Panc1 (cell line): ENCODE measurements around the gene SPATA45. TPM values are rescaled to one million over a fixed set of nuclear protein-coding genes. Genes with fewer than 3 reads are reported as not detected.

Source experiments
- ATAC-seq: fragments of 200-7000 bp; cut with Tn5 transposase; 2 replicates; pipeline ENCODE4 v1.9.1; 2020; ENCODE audit warnings: mild to moderate bottlenecking, moderate library complexity
- BruUV-seq: library from RNA; stranded (reverse); fragments of 400-500 nt; replicated peaks from 2 replicates; lab custom pipeline; 2021; lab: Mats Ljungman, UMichigan
- CTCF ChIA-PET: fragments of 300-600 bp; sonication (Branson Sonifier 250); formaldehyde crosslinking; loops from one replicate; lab custom pipeline; 2022; ENCODE audit warnings: antibody characterized with exemption; lab: Charles Lee
- POLR2A ChIA-PET: fragments of 300-600 bp; sonication (Branson Sonifier 250); formaldehyde crosslinking; loops from one replicate; lab custom pipeline; 2022; ENCODE audit warnings: antibody characterized with exemption; lab: Charles Lee
- DNase-seq: peaks from one replicate; pipeline ENCODE4 v3.0.0-alpha.2; 2010; ENCODE audit warnings: low read depth, low spot score
- H3K27ac ChIP-seq: 2 replicates; pipeline ENCODE4 v1.5.1; 2011; ENCODE audit warnings: mild to moderate bottlenecking, low read length, inconsistent platforms
- H3K27me3 ChIP-seq: fragments of 200-500 bp; sonication (Bioruptor generic); 2 replicates; pipeline ENCODE4 v1.6.0; 2014; ENCODE audit warnings: low read length, inconsistent platforms; ENCODE audit not compliant: control insufficient read depth, insufficient read depth
- H3K36me3 ChIP-seq: fragments of 200-500 bp; sonication (Bioruptor generic); 2 replicates; pipeline ENCODE4 v1.5.1; 2014; ENCODE audit warnings: inconsistent platforms, mild to moderate bottlenecking, low read length, moderate library complexity; ENCODE audit not compliant: control insufficient read depth, insufficient read depth
- H3K4me1 ChIP-seq: 2 replicates; pipeline ENCODE4 v1.5.1; 2011; ENCODE audit warnings: inconsistent platforms, mild to moderate bottlenecking, low read length, moderate library complexity; ENCODE audit not compliant: control insufficient read depth, insufficient read depth
- H3K4me3 ChIP-seq, 2 experiments: 2 replicates each; pipeline ENCODE4 v1.5.1; 2011 to 2012; ENCODE audit warnings: low read depth in 2 of 2, low read length in 2 of 2, mild to moderate bottlenecking in 2 of 2, inconsistent platforms in 1 of 2, moderate library complexity in 1 of 2
- H3K9me3 ChIP-seq: fragments of 200-500 bp; sonication (Bioruptor generic); 2 replicates; pipeline ENCODE4 v1.5.1; 2014; ENCODE audit warnings: low read depth, mild to moderate bottlenecking, inconsistent platforms, low read length, moderate library complexity; ENCODE audit not compliant: control insufficient read depth, insufficient read depth
- POLR2AphosphoS5 ChIP-seq: IDR thresholded peaks from 2 replicates; pipeline ENCODE4 v1.6.1; 2012; ENCODE audit warnings: mild to moderate bottlenecking, low read depth, low read length, moderate library complexity
- SIN3A ChIP-seq: IDR thresholded peaks from 2 replicates; pipeline ENCODE4 v1.6.1; 2012; ENCODE audit warnings: low read depth, mild to moderate bottlenecking, low read length, moderate library complexity, borderline replicate concordance; ENCODE audit not compliant: insufficient read depth
- TCF7L2 ChIP-seq: IDR thresholded peaks from 2 replicates; pipeline ENCODE4 v1.6.1; 2011; ENCODE audit warnings: mild to moderate bottlenecking, low read depth, low read length, inconsistent platforms
- in situ Hi-C: cut with HindIII; loops from 2 replicates; pipeline ENCODE4 v1.10.0; 2016; ENCODE audit warnings: low sequenced_read_pairs, low pct_unique_long_range_greater_than_20kb
- intact Hi-C: fragments of 100-400 bp; cut with micrococcal nuclease; formaldehyde crosslinking; loops from one replicate; pipeline ENCODE4 v1.10.0; 2022; ENCODE audit not compliant: unreplicated experiment
- total RNA-seq: library from RNA; stranded (reverse); gene quantifications from one replicate; pipeline ENCODE4 v1.2.1, GENCODE V29; 2021; ENCODE audit not compliant: unreplicated experiment
- TF ChIP-seq, protein P1 (sequence below), 2 experiments: IDR thresholded peaks; 2 replicates each; pipeline ENCODE4 v1.6.1; 2011 to 2012; ENCODE audit warnings: low read depth in 2 of 2, control low read depth in 1 of 2, low read length in 1 of 2, mild to moderate bottlenecking in 1 of 2, moderate library complexity in 1 of 2; ENCODE audit not compliant: insufficient read depth in 1 of 2
- TF ChIP-seq, protein P2 (sequence below): fragments of 450-650 bp; IDR thresholded peaks from 2 replicates; pipeline ENCODE4 v1.5.1; 2017; ENCODE audit warnings: mild to moderate bottlenecking

Gene SPATA45
- total RNA-seq, 1 experiment from 2014 or later = not detected

- BruUV-seq = no TSS peak
- H3K36me3 ChIP-seq = no peaks in the 10 kb centered on the region
- POLR2A ChIA-PET = no interaction called here
- H3K9me3 ChIP-seq = no peaks in the 10 kb centered on the region
- CTCF ChIA-PET = no interaction called here
- intact Hi-C loops (loop anchor here (5.0 kb wide), 1 partner anchor 181 kb away; no protein-coding TSS in a partner anchor), in situ Hi-C loops (no loop called here)
- ATAC-seq (no peak), DNase-seq (no peak)
- H3K27me3 ChIP-seq = no peaks in the 10 kb centered on the region
- H3K27ac ChIP-seq = no peak overlapping the region
- TF ChIP-seq SIN3A (no peak), TCF7L2 (no peak), POLR2AphosphoS5 (no peak)
- TF ChIP-seq, protein P1, sequence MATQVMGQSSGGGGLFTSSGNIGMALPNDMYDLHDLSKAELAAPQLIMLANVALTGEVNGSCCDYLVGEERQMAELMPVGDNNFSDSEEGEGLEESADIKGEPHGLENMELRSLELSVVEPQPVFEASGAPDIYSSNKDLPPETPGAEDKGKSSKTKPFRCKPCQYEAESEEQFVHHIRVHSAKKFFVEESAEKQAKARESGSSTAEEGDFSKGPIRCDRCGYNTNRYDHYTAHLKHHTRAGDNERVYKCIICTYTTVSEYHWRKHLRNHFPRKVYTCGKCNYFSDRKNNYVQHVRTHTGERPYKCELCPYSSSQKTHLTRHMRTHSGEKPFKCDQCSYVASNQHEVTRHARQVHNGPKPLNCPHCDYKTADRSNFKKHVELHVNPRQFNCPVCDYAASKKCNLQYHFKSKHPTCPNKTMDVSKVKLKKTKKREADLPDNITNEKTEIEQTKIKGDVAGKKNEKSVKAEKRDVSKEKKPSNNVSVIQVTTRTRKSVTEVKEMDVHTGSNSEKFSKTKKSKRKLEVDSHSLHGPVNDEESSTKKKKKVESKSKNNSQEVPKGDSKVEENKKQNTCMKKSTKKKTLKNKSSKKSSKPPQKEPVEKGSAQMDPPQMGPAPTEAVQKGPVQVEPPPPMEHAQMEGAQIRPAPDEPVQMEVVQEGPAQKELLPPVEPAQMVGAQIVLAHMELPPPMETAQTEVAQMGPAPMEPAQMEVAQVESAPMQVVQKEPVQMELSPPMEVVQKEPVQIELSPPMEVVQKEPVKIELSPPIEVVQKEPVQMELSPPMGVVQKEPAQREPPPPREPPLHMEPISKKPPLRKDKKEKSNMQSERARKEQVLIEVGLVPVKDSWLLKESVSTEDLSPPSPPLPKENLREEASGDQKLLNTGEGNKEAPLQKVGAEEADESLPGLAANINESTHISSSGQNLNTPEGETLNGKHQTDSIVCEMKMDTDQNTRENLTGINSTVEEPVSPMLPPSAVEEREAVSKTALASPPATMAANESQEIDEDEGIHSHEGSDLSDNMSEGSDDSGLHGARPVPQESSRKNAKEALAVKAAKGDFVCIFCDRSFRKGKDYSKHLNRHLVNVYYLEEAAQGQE (IDR thresholded peaks at IDR 0.05; ENCODE audit: insufficient read depth in 1 of 2, low read depth in 2 of 2, low read length in 1 of 2) = no peak
- TF ChIP-seq, protein P2, sequence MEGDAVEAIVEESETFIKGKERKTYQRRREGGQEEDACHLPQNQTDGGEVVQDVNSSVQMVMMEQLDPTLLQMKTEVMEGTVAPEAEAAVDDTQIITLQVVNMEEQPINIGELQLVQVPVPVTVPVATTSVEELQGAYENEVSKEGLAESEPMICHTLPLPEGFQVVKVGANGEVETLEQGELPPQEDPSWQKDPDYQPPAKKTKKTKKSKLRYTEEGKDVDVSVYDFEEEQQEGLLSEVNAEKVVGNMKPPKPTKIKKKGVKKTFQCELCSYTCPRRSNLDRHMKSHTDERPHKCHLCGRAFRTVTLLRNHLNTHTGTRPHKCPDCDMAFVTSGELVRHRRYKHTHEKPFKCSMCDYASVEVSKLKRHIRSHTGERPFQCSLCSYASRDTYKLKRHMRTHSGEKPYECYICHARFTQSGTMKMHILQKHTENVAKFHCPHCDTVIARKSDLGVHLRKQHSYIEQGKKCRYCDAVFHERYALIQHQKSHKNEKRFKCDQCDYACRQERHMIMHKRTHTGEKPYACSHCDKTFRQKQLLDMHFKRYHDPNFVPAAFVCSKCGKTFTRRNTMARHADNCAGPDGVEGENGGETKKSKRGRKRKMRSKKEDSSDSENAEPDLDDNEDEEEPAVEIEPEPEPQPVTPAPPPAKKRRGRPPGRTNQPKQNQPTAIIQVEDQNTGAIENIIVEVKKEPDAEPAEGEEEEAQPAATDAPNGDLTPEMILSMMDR = no peak
- no peak overlapping the region for H3K4me3 ChIP-seq
- 0 out of 2 replicates have a peak, but pooled peaks cover 3% of the 10 kb centered on the region for H3K4me1 ChIP-seq
Measured at GRCh38 chr1:212816567-212817278, 30.7 kb downstream of the SPATA45 start.

DNA sequence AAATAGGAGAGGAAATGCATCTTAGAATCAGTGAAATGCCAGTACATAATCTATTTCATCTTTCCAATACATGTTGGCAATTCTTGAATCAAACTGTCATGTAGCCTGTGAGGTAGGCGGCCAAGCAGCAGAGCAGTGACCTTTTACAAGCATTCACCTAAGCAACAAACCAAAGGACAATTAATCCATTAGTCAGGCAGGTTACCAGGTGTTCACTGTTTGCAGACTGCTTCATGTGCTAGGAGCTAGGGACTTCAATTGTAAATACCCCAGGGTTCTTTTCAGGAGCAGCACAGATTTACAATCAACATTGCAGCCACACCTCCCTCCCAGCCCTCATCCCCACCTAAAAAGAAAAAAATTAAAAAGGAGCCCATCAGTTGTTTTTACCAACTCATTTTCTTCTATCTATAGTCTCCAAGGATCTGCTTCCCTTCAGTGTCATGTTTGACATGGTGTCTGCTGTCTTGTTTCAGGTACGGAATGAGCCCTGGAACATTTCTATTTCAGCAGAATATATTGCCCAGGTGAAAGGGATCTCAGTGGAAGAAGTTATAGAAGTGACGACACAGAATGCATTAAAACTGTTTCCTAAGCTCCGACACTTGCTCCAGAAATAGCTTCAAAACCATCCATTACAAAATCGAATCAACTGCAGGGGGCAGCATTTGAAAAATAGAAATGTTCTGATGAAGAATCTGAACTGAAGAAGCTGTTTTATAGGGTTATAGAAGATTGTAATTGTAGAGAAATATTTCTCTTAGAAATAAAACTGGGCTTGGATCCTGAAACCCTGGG, 32.7 kb downstream of the SPATA45 start:
- Histone ChIP-seq H3K9me3 (no peaks in the 10 kb centered on the region), H3K4me1 (0 out of 2 replicates have a peak, but pooled peaks cover 3% of the 10 kb centered on the region), H3K36me3 (no peaks in the 10 kb centered on the region), H3K27me3 (no peaks in the 10 kb centered on the region), H3K4me3 (no peak overlapping the region), H3K27ac (no peak overlapping the region)
- TF ChIP-seq TCF7L2 = no peak
- no peak for TF ChIP-seq POLR2AphosphoS5
- no peak for TF ChIP-seq SIN3A
- TF ChIP-seq, protein P1 (IDR thresholded peaks at IDR 0.05; ENCODE audit: insufficient read depth in 1 of 2, low read depth in 2 of 2, low read length in 1 of 2) = no peak
- TF ChIP-seq, protein P2 = no peak
- ATAC-seq = no peak
- ChIA-PET CTCF (interaction anchor here (0.5 to 1.2 kb wide), 4 partner anchors 43 to 529 kb away, joined by 3 to 4 read pairs (median 4); partner anchors contain the start of gene FLVCR1), POLR2A (interaction anchor here (0.6 kb wide), 1 partner anchor 903 kb away, joined by 3 read pairs; no protein-coding TSS in a partner anchor)
- no TSS peak for BruUV-seq
- no peak for DNase-seq
- intact Hi-C loops = loop anchor here (5.0 kb wide), 1 partner anchor 183 kb away; no protein-coding TSS in a partner anchor
- in situ Hi-C loops = no loop called here
